Peyer's patch (tissue), 4 donors: ENCODE data around the gene MTF2. TPM values are rescaled to one million over a fixed set of nuclear protein-coding genes. Genes with fewer than 3 reads are reported as not detected.

Experiments used
- DNase-seq, 3 donors: peaks; one replicate each; pipeline ENCODE4 v3.0.0-alpha.2; 2017 to 2019
- H3K27ac ChIP-seq, 4 donors: fragments of 200-600 bp; sonication (generic); one replicate each; pipeline ENCODE4 v1.5.1; 2016 to 2019
- H3K27me3 ChIP-seq, 2 donors: fragments of 200-600 bp; sonication (generic); one replicate each; pipeline ENCODE4 v1.5.1; 2019
- H3K36me3 ChIP-seq, 3 donors: fragments of 200-600 bp; sonication (generic); one replicate each; pipeline ENCODE4 v1.5.1; 2016 to 2019
- H3K4me1 ChIP-seq, 4 donors: fragments of 200-600 bp; sonication (generic); one replicate each; pipeline ENCODE4 v1.5.1; 2016 to 2019
- H3K4me3 ChIP-seq, 4 donors: fragments of 200-600 bp; sonication (generic); 1 replicate in 3 of 4; 2 replicates in 1 of 4; pipeline ENCODE4 v1.5.1; 2016 to 2019; ENCODE audit warnings: mild to moderate bottlenecking in 1 of 4
- H3K9me3 ChIP-seq, 4 donors: fragments of 200-600 bp; sonication (generic); one replicate each; pipeline ENCODE4 v1.5.1; 2016 to 2019; ENCODE audit warnings: mild to moderate bottlenecking in 1 of 4
- CTCF ChIP-seq, 6 experiments: fragments of 450-650 bp in 4 of 6; fragments of 200-600 bp in 2 of 6; sonication (generic) in 1 of 6; IDR thresholded peaks; one replicate each; pipeline ENCODE4 v1.5.1; 2017 to 2019; ENCODE audit warnings: antibody characterized with exemption in 6 of 6, mild to moderate bottlenecking in 3 of 6, moderate library complexity in 1 of 6
- POLR2A ChIP-seq, 2 donors: fragments of 450-650 bp; IDR thresholded peaks; one replicate each; pipeline ENCODE4 v1.5.1; 2017; ENCODE audit warnings: antibody characterized with exemption in 2 of 2, mild to moderate bottlenecking in 2 of 2, moderate library complexity in 2 of 2
- total RNA-seq, 4 donors: library from RNA; depleted of rRNA; stranded (reverse); fragments of >200 nt; gene quantifications; one replicate each; pipeline ENCODE4 v1.1.0, GENCODE V29; 2016

Gene MTF2
- total RNA-seq, 4 donors from 2014 or later = 22.3 to 29.8 (median 26.4) TPM

DNA sequence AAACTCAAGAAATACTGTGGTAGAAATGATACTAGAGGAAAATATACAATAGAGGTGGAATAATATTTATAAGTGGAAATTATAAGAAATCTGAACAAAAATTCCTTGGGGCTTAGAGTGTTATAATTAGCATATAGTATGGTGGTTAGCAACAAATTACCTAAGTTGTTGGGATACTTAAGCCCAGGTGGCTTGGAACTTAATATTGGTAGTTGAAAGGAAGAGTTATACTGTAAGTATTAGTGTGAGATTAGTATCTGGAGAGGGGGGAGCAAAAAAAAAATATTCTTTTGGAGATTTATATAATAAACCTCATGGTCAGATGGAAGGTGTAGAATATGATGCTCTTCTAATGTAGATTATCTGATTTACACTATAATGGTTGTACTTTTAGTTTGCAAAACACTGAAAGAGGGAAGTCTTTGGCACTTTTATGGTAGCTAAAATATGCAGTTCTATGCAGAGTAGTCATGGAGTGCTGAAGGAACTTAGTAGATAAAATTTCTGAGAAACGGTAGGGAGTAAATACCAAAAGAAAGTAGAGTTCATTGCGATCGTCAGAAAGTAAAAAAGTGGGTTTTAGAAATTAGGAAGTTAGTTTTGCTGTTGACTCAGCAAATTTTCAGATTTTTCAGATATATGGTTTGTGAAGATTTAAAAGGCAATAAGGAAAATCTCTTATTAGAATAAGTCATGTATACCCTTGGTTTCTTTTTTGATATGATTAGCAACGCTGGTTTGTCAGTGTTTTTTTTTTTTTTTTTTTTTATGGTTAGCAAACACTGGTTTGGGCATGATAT, 45.7 kb downstream of the MTF2 start:
- H3K4me3 ChIP-seq = no peak overlapping the region
- H3K9me3 ChIP-seq = no peaks in the 10 kb centered on the region
- H3K36me3 ChIP-seq = peaks cover 0 to 10% (median 0%) of the 10 kb centered on the region in 3 donors
- no peak overlapping the region for H3K27ac ChIP-seq
- peaks cover 0 to 5% (median 0%) of the 10 kb centered on the region in 4 donors for H3K4me1 ChIP-seq
- no peak for DNase-seq
- TF ChIP-seq POLR2A (IDR thresholded peaks at IDR 0.05) (no peak), CTCF (IDR thresholded peaks at IDR 0.05) (no peak)
- no peaks in the 10 kb centered on the region for H3K27me3 ChIP-seq

- TF ChIP-seq POLR2A (IDR thresholded peaks at IDR 0.05) (no peak), CTCF (IDR thresholded peaks at IDR 0.05) (no peak)
- Histone ChIP-seq H3K9me3 (no peaks in the 10 kb centered on the region), H3K27ac (no peak overlapping the region), H3K27me3 (no peaks in the 10 kb centered on the region), H3K36me3 (peaks cover 0 to 17% (median 0%) of the 10 kb centered on the region in 3 donors), H3K4me3 (no peak overlapping the region), H3K4me1 (no peaks in the 10 kb centered on the region)
- DNase-seq = no peak
Measured at GRCh38 chr1:93129507-93130099, 50.5 kb downstream of the MTF2 start.

DNA sequence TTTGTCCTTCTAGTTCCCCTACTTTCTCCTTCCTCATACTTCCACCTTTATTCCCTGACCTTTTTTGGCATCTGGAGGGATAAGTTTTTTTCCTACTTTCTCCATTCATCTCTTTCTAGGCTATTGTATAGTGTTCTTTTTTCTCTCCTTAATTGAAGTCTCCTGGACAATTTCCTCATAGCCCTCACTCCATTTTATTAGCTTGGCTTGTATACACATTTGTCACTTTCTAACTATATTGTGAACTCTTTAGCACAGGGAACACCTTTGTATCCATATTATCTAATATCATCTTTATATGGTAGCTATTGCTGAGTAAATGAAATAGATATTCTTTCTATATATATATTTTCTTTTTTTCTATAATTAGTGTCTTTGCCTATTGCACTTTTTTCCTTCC, 53.6 kb downstream of the MTF2 start:
- no peak overlapping the region for H3K4me3 ChIP-seq
- H3K27me3 ChIP-seq = no peaks in the 10 kb centered on the region
- TF ChIP-seq CTCF (IDR thresholded peaks at IDR 0.05) (no peak), POLR2A (IDR thresholded peaks at IDR 0.05) (no peak)
- no peak overlapping the region for H3K27ac ChIP-seq
- H3K4me1 ChIP-seq = no peaks in the 10 kb centered on the region
- no peak for DNase-seq
- no peaks in the 10 kb centered on the region for H3K9me3 ChIP-seq
- H3K36me3 ChIP-seq = peaks cover 0 to 45% (median 0%) of the 10 kb centered on the region in 3 donors

- no peak for DNase-seq
- peaks cover 0 to 39% (median 0%) of the 10 kb centered on the region in 3 donors for H3K36me3 ChIP-seq
- no peaks in the 10 kb centered on the region for H3K27me3 ChIP-seq
- no peaks in the 10 kb centered on the region for H3K9me3 ChIP-seq
- no peak for TF ChIP-seq POLR2A (IDR thresholded peaks at IDR 0.05)
- TF ChIP-seq CTCF (IDR thresholded peaks at IDR 0.05) = no peak
- H3K27ac ChIP-seq = no peak overlapping the region
- H3K4me1 ChIP-seq = no peaks in the 10 kb centered on the region
- H3K4me3 ChIP-seq = no peak overlapping the region
Measured at GRCh38 chr1:93136445-93136844, 57.4 kb downstream of the MTF2 start.

DNA sequence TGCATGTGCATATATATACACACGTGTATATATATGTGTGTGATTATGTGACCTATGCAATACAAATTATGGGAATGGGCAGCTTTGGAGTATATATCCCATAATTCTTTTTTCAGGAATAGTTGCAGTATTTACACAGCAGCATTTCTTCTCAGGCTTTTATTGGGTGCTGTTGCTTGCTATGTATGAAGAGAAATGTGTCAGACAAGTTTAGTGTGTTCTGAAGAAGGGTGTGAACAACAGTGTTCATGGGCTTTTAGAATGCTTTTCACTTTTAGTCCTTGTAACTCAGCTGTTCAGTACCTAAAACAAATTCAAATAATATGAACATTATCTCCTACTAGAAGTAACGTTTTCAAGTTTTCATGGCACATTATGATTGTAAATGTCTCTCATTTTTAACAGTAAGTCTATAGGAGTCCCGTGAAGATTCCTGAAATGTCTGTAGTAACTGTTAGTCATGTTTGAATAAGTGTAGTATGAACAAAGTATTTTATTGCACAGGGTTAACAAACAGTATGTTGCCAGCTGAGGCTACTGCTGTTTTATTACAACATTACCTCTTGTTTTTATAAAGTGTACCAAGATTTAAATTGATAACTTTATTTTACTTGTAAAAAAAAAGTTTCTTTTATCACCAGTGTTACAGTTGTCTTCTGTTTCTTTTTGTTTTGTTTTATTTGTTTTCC, 58.7 kb downstream of the MTF2 start:
- no peak for DNase-seq
- Histone ChIP-seq H3K27ac (no peak overlapping the region), H3K4me1 (no peaks in the 10 kb centered on the region), H3K4me3 (no peak overlapping the region), H3K9me3 (no peaks in the 10 kb centered on the region), H3K36me3 (peaks cover 0 to 39% (median 0%) of the 10 kb centered on the region in 3 donors), H3K27me3 (no peaks in the 10 kb centered on the region)
- TF ChIP-seq POLR2A (IDR thresholded peaks at IDR 0.05) (no peak), CTCF (IDR thresholded peaks at IDR 0.05) (no peak)
